NT2/D1 (cell line): ENCODE data around the gene GAS5.

Experiments
- DNase-seq: peaks from one replicate; pipeline ENCODE4 v3.0.0-alpha.2; 2011; ENCODE audit warnings: low read depth, low spot score
- H3K27me3 ChIP-seq: 2 replicates; pipeline ENCODE4 v1.6.0; 2011; ENCODE audit warnings: mild to moderate bottlenecking; ENCODE audit not compliant: insufficient read length, insufficient read depth
- H3K36me3 ChIP-seq: 2 replicates; pipeline ENCODE4 v1.6.1; 2011; ENCODE audit warnings: mild to moderate bottlenecking, low read length, mixed read lengths; ENCODE audit not compliant: insufficient read depth, insufficient read length
- H3K4me1 ChIP-seq: 2 replicates; pipeline ENCODE4 v1.5.1; 2011; ENCODE audit not compliant: insufficient read depth, insufficient read length
- H3K4me3 ChIP-seq: 2 replicates; pipeline ENCODE4 v1.5.1; 2011; ENCODE audit warnings: low read depth; ENCODE audit not compliant: insufficient read length
- H3K9ac ChIP-seq: 2 replicates; pipeline ENCODE4 v1.6.0; 2011; ENCODE audit warnings: low read depth; ENCODE audit not compliant: insufficient read length
- H3K9me3 ChIP-seq: 2 replicates; pipeline ENCODE4 v1.5.1; 2011; ENCODE audit warnings: mild to moderate bottlenecking, low read length; ENCODE audit not compliant: insufficient read depth
- SUZ12 ChIP-seq: IDR thresholded peaks from 2 replicates; pipeline ENCODE4 v1.6.1; 2011; ENCODE audit not compliant: insufficient read length, insufficient read depth; ENCODE audit errors: extremely low read depth
- YY1 ChIP-seq: IDR thresholded peaks from 2 replicates; pipeline ENCODE4 v1.6.1; 2011; ENCODE audit not compliant: insufficient read length, insufficient read depth
- ZNF274 ChIP-seq: IDR thresholded peaks from 2 replicates; pipeline ENCODE4 v1.6.1; 2011; ENCODE audit warnings: mild to moderate bottlenecking, low read depth, low read length

The GAS5 gene

GRCh38 chr1:173824315-173825081 is 43.3 kb downstream of the GAS5 start, which contains the start of the genes CENPL and DARS2:
Gene CENPL, minus strand, starts transcription at chr1:173824883. Its CDS starts 13,584 bp downstream, at chr1:173811299.
Gene DARS2, plus strand, starts transcription at chr1:173824673. Its CDS starts 557 bp downstream, at chr1:173825230.
- Histone ChIP-seq H3K4me1 (no peaks in the 10 kb centered on the region), H3K9ac (peak within 1 kb of the TSS; percentile 97), H3K27me3 (no peaks in the 10 kb centered on the region), H3K4me3 (peak within 1 kb of the TSS; percentile 96), H3K36me3 (peaks cover 48% of the 10 kb centered on the region), H3K9me3 (no peaks in the 10 kb centered on the region)
- peak; percentile 98 for DNase-seq
- TF ChIP-seq YY1: peak; percentile 99
- no peak for TF ChIP-seq SUZ12

- H3K27me3 ChIP-seq: no peaks in the 10 kb centered on the region
- H3K4me3 ChIP-seq: peak overlapping the region; percentile 96
- peaks cover 49% of the 10 kb centered on the region for H3K36me3 ChIP-seq
- H3K9me3 ChIP-seq: no peaks in the 10 kb centered on the region
- peak overlapping the region; percentile 97 for H3K9ac ChIP-seq
- no peak for DNase-seq
- H3K4me1 ChIP-seq: no peaks in the 10 kb centered on the region
- TF ChIP-seq ZNF274 (no peak), YY1 (no peak), SUZ12 (no peak)
These were observed 43.9 kb downstream of the GAS5 start for GRCh38 chr1:173823781-173824314.

GRCh38 chr1:173821680-173822079 is 46.1 kb downstream of the GAS5 start:
- no peak for TF ChIP-seq ZNF274
- no peak for TF ChIP-seq SUZ12
- TF ChIP-seq YY1: no peak
- H3K27me3 ChIP-seq: no peaks in the 10 kb centered on the region
- H3K4me1 ChIP-seq: no peaks in the 10 kb centered on the region
- H3K36me3 ChIP-seq: peaks cover 40% of the 10 kb centered on the region
- DNase-seq: no peak
- 0 out of 2 replicates have a peak, but pooled peaks cover 3% of the 10 kb centered on the region for H3K9me3 ChIP-seq
- H3K4me3 ChIP-seq: no peak overlapping the region
- no peak overlapping the region for H3K9ac ChIP-seq

- 0 out of 2 replicates have a peak, but pooled peaks cover 3% of the 10 kb centered on the region for H3K9me3 ChIP-seq
- no peak for TF ChIP-seq YY1
- no peak for TF ChIP-seq ZNF274
- no peak for TF ChIP-seq SUZ12
- H3K4me3 ChIP-seq: no peak overlapping the region
- no peaks in the 10 kb centered on the region for H3K4me1 ChIP-seq
- no peak for DNase-seq
- peaks cover 38% of the 10 kb centered on the region for H3K36me3 ChIP-seq
- H3K9ac ChIP-seq: no peak overlapping the region
- H3K27me3 ChIP-seq: no peaks in the 10 kb centered on the region
These were observed 49.3 kb downstream of the GAS5 start for GRCh38 chr1:173818459-173818858.
